Effector memory CD4-positive, alpha-beta T cell (primary cell): ENCODE measurements around the gene MCF2L.

Experiments
- DNase-seq, 3 donors: peaks; one replicate each; pipeline ENCODE4 v3.0.0-alpha.2; 2020
- H3K27ac ChIP-seq: 2 replicates; pipeline ENCODE4 v1.7.0; 2013; ENCODE audit warnings: mild to moderate bottlenecking, low read length, moderate library complexity; ENCODE audit not compliant: insufficient read depth, poor library complexity, severe bottlenecking
- H3K27me3 ChIP-seq: replicated peaks from 2 replicates; pipeline ENCODE4 v1.7.0; 2013; ENCODE audit warnings: mild to moderate bottlenecking, low read length; ENCODE audit not compliant: insufficient read depth, control insufficient read depth, poor library complexity, severe bottlenecking
- H3K36me3 ChIP-seq: 2 replicates; pipeline ENCODE4 v1.7.0; 2013; ENCODE audit warnings: mild to moderate bottlenecking, low read length, moderate library complexity; ENCODE audit not compliant: control insufficient read depth, insufficient read depth
- H3K4me1 ChIP-seq: 2 replicates; pipeline ENCODE4 v1.7.0; 2013; ENCODE audit warnings: low read length, mild to moderate bottlenecking; ENCODE audit not compliant: control insufficient read depth, insufficient read depth, poor library complexity, severe bottlenecking
- H3K4me3 ChIP-seq: 2 replicates; pipeline ENCODE4 v1.7.0; 2013; ENCODE audit warnings: low read length, low read depth, mild to moderate bottlenecking; ENCODE audit not compliant: insufficient read depth, poor library complexity, severe bottlenecking
- H3K9me3 ChIP-seq: 2 replicates; pipeline ENCODE4 v1.7.0; 2013; ENCODE audit warnings: mild to moderate bottlenecking, low read length, moderate library complexity; ENCODE audit not compliant: control insufficient read depth

MCF2L gene

DNA sequence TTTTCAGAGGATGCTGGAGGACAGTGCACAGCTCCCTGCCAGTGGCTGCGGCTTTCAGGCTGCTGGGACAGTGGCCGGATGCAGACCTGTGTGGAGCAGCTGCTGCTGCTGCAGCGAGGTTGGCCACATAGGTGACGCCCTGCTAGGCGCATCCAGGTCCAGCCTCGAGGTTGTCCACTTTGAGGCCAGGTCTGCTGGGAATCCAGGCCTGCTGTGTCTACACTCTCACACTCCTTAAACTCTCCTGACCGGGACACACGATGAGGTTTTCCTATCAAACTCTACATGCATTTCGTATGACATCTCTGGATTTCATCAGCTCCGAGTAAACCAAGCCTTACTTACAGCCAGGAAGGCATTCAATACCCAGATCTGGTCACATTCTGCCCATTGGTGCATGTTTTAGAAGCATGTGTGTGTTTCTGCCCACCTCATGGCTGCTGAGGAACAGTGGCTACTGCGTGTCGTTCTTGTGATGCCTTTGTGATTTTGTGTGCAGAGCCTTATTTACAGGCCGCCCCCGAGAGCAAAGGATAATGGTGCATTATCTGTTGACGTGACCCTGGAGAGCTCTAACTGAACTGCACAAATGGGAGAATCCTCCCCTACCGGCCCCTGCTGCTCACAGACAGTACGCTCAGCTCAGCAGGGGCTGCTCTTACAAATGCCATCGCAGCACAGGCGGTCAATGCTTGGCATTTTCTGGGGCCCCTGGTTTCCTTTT lies 12.3 kb upstream of the MCF2L start:
- no peaks in the 10 kb centered on the region for H3K4me1 ChIP-seq
- DNase-seq, result no peak
- no peak overlapping the region for H3K27ac ChIP-seq
- H3K4me3 ChIP-seq, result no peak overlapping the region
- no peaks in the 10 kb centered on the region for H3K27me3 ChIP-seq
- H3K9me3 ChIP-seq, result no peaks in the 10 kb centered on the region
- no peaks in the 10 kb centered on the region for H3K36me3 ChIP-seq

DNA sequence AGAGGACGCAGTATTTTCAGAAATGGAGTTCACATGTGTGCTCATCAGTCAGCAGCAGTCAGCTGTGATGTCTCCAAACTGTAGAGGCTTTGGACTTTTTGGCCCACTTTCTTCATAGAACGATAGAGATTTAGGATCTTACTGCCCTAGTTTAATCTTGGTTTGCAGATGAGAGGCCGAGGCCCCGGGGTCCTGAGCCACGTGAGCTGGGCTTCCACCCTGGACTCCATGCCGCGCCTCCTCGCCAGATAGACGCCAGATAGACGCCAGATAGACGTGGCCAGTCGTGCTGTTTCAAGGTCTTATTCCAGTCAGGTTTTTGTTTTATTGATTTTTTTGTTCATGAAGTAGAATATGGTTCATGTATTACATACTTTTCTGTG lies 11.7 kb upstream of the MCF2L start:
- no peaks in the 10 kb centered on the region for H3K4me1 ChIP-seq
- H3K36me3 ChIP-seq, result no peaks in the 10 kb centered on the region
- H3K27me3 ChIP-seq, result no peaks in the 10 kb centered on the region
- no peak for DNase-seq
- no peaks in the 10 kb centered on the region for H3K9me3 ChIP-seq
- H3K27ac ChIP-seq, result no peak overlapping the region
- H3K4me3 ChIP-seq, result no peak overlapping the region

DNA sequence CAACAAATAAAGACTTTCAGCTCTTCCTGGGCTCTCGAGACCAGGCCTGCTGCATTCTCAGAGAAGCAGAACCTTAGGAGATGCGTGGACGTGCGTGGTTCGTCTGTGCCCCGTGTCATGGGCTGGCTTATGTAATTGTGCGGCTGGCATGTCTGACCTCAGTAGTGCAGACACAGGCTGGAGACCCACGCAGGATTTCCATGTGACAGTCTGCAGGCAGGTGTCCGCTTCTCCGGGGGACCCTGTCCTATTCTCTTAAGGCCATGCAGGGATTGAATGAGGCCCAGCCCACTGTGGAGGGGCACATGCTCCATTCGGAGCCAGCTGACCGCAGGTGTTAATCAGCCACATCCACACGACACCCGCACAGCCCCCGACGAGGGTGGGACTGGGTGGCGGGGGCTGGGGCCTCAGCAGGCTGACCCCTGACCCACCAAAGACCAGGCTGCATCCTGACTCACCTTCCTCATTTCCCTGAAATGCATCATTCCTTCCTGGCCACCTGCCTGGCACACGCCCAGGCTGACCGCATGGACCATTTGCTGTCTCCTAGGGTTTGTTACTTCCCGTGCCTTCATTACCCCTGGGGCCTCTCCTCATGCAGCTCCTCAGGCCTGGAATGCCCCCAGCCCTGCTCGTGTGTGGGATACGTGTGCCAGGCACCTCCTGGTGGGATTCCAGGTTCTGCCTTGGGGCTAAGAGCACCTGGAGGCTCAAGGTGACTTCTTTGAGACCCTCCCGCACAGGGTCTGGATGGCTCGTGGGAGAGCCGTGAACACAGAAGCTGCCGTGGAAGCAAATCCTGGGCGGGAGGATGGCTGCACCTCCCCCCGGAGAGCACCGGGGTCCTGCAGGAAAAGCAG lies 10.7 kb upstream of the MCF2L start:
- H3K9me3 ChIP-seq, result no peaks in the 10 kb centered on the region
- H3K36me3 ChIP-seq, result no peaks in the 10 kb centered on the region
- DNase-seq, result no peak
- no peaks in the 10 kb centered on the region for H3K27me3 ChIP-seq
- H3K27ac ChIP-seq, result no peak overlapping the region
- no peaks in the 10 kb centered on the region for H3K4me1 ChIP-seq
- H3K4me3 ChIP-seq, result no peak overlapping the region

DNA sequence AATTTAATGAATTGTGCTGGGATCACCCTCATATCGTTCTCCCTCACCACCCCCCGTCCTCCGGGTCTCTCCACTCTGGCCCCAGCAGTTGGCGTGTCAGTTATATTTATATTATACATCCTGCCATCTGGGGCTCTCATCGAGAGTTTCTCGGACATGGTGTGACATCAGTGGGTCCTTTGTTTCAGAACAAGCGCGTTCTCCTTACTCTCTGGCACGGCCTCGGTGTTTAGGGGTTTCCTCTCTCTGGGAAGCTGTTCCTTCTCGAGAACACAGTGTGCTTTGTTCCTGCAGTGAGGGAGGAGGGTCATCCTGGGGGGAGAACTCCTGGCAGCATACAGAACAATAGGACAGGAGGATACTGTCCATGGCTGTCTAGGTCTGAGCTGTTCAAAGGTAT lies 9.8 kb upstream of the MCF2L start:
- H3K36me3 ChIP-seq, result no peaks in the 10 kb centered on the region
- H3K9me3 ChIP-seq, result no peaks in the 10 kb centered on the region
- H3K4me1 ChIP-seq, result no peaks in the 10 kb centered on the region
- no peak for DNase-seq
- H3K27me3 ChIP-seq, result no peaks in the 10 kb centered on the region
- no peak overlapping the region for H3K4me3 ChIP-seq
- no peak overlapping the region for H3K27ac ChIP-seq

DNA sequence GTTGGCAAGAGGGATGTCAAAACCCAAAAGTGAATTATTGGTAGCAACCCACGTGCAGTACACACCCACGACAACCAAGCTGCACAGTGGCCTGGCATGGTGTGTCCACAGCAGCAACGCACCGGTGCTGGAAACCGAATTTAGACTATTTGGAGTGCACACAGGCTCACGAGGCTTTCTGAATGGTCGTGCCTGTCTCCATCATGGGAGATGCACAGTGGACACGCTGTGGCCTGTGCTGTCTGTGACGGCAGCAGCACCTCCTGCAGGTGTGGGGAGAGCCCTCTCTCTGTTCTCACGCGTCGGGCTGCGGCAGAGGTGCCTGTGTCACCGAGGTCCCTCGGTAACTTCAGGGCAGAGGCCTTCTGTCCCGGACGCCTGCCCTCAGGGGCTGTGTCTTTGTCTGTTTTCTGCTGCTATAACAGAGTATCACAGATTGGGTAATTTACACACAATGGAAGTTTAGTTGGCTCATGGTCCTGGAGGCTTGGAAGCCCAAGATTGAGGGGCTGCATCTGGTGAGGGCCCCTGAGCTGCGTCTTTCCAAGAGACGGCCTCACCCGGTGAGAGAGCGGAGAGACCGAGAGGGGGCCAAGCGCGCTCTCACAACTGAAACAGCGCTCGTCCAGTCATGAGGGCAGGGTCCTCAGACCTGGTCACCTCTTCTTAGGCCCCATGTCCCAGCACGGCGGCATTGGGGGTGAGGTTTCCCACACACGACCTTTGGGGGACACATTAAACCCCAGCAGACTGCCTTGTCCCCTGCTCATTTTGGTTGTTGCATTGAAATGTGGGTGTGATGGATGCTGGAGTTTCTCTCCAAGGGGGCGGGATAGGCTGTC lies 9.1 kb upstream of the MCF2L start:
- H3K27me3 ChIP-seq, result no peaks in the 10 kb centered on the region
- H3K36me3 ChIP-seq, result no peaks in the 10 kb centered on the region
- no peak for DNase-seq
- H3K4me1 ChIP-seq, result no peaks in the 10 kb centered on the region
- no peaks in the 10 kb centered on the region for H3K9me3 ChIP-seq
- no peak overlapping the region for H3K27ac ChIP-seq
- no peak overlapping the region for H3K4me3 ChIP-seq

DNA sequence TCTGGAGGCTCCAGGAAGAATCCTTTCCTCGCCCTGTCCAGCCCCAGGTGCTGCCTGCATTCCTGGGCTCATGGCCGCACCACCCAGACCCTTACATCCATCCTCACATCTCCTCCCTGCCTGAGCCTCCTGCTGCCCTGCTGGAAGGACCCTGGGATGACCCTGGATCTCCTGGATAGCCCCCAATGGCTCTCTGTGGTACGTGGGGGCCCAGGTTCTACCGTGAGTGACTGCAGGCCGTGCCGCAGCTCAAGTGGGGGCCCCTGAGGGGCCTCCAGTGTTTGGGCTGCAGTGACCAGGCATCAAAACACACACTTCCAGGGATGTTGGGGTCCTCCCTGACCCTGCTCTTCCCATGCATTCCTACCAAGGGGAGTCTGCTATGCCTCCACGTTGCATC lies 8.3 kb upstream of the MCF2L start:
- DNase-seq, result no peak
- no peaks in the 10 kb centered on the region for H3K27me3 ChIP-seq

DNA sequence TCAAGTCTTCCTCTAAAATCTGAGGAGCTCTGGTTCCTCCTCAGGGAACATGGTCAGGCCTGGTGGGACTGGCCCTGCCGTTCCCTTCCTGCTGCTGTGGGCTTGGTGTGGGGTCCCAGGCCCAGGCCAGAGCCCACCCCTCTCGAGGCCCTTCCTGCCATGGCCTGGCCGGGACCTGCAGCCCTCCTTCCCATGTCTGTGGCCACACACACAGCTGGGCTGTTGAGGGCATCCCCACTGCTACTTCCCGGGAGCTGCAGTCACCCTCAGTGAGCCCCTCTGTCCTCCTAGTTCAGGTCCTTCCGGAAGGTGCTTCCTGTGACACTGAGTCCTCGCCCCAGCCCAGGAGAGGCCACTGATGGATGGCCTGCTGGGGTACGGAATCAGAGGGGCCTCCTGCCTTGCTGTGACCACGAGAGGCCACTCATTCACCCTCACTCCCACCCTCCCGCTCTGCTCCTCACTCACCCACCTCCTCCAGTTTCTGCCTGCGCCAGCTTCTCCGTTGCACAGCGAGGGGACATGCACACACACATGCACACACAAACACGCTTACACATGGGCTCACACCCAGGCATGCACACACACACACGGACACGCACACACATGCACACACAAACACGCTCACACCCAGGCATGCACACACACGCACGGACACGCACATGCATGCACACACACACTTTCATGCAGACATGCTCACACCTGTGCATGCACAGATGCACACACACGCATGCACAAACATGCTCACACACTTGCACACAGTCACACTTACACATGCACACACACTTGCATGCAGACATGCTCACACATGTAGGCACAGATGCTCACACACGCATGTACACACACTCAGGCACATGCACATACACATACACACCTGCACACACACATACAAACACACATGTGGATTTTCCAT lies 7.3 kb upstream of the MCF2L start:
- H3K4me1 ChIP-seq, result no peaks in the 10 kb centered on the region
- no peaks in the 10 kb centered on the region for H3K9me3 ChIP-seq
- no peak overlapping the region for H3K27ac ChIP-seq
- DNase-seq, result no peak
- H3K27me3 ChIP-seq, result no peaks in the 10 kb centered on the region
- H3K36me3 ChIP-seq, result no peaks in the 10 kb centered on the region
- H3K4me3 ChIP-seq, result no peak overlapping the region

More for the DNA sequence above, 8.3 kb upstream of the MCF2L start:
- Histone ChIP-seq H3K27ac (no peak overlapping the region), H3K36me3 (no peaks in the 10 kb centered on the region), H3K4me1 (no peaks in the 10 kb centered on the region), H3K9me3 (no peaks in the 10 kb centered on the region), H3K4me3 (no peak overlapping the region)

DNA sequence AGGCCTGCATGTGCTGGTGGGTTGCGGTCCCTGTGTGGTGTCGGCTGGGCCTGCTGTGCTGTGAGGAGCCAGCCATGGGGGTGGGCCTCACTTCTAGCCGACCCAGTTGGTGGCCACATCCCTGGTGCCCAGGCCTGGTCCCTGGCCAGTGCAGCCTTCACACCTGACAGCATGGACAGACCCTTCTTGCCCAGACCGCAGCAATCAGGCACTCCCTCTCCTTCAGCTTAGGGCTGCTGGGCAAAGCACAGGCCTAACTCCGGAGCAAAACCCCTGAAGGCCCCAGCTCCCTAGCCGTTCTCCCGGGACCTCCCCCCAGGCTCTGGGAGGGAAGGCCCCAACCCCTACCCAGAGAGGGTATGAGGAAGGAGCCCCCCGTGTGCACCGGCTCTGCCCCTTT lies 6.6 kb upstream of the MCF2L start:
- H3K4me1 ChIP-seq, result no peaks in the 10 kb centered on the region
- H3K27me3 ChIP-seq, result no peaks in the 10 kb centered on the region
- DNase-seq, result no peak
- no peak overlapping the region for H3K27ac ChIP-seq
- no peaks in the 10 kb centered on the region for H3K9me3 ChIP-seq
- H3K36me3 ChIP-seq, result no peaks in the 10 kb centered on the region
- H3K4me3 ChIP-seq, result no peak overlapping the region

DNA sequence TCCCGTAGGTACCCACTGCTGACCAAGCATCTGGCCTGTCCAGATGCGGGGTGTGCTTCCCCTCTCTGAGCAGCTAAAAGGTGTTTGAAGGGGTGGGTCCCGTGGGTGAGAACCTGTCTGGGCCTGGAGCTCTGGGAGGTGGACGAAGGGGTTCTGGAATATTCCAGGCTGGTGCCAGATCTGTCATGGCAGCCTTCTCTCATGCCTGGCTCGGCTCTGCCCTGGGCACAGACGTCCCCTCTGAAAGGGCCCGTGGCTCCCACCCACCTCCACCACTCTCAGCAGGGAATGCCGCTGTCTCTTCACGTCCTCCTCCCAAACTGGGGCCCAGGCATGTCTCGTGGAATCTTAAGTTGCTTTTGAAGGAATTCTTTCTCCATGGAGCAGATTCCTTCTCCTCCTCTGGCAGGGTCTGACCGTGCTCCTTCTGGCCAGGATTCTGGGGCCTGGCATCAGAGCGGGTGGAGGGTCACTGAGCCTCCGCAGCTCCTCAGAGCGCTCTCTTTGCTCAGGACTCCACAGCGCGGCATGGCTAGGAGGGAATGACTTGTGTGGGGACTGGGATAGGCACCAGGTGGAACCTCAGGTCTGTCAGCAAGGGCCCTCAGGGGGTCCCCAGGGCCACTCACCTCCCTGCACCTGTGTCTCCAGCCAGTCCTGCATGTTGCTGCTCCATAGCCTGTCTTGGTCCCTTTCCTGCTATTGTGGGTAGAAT lies 5.9 kb upstream of the MCF2L start:
- Histone ChIP-seq H3K27ac (no peak overlapping the region), H3K4me3 (no peak overlapping the region), H3K36me3 (no peaks in the 10 kb centered on the region), H3K4me1 (no peaks in the 10 kb centered on the region), H3K27me3 (no peaks in the 10 kb centered on the region), H3K9me3 (no peaks in the 10 kb centered on the region)
- DNase-seq, result no peak
